CD4-positive, alpha-beta T cell (primary cell): ENCODE results near the gene ABCC4. TPM values are rescaled to one million over a fixed set of nuclear protein-coding genes. Genes with fewer than 3 reads are reported as not detected.

Source experiments
- ATAC-seq: fragments of 200-7000 bp; cut with Tn5 transposase; one replicate; pipeline ENCODE4 v1.10.0; 2022; ENCODE audit warnings: mild to moderate bottlenecking; ENCODE audit not compliant: poor library complexity
- CTCF ChIA-PET: fragments of 350-600 bp; sonication (Branson Sonifier 250); formaldehyde crosslinking; loops from one replicate; lab custom pipeline; 2021; ENCODE audit warnings: antibody characterized with exemption, inconsistent platforms; lab: Charles Lee
- POLR2A ChIA-PET: fragments of 350-600 bp; sonication (Branson Sonifier 250); formaldehyde crosslinking; loops from one replicate; lab custom pipeline; 2021; ENCODE audit warnings: antibody characterized with exemption, inconsistent platforms; lab: Charles Lee
- DNase-seq, 14 experiments: peaks; one replicate each; pipeline ENCODE4 v3.0.0-alpha.2; 2013 to 2020; ENCODE audit warnings: mixed read lengths in 2 of 14
- H3K27ac ChIP-seq, 2 donors: one replicate each; pipeline versions ENCODE4 v1.5.1 to v1.7.0; 2013; ENCODE audit warnings: low read length in 2 of 2, low read depth in 1 of 2, mild to moderate bottlenecking in 1 of 2
- H3K27me3 ChIP-seq, 2 experiments: 1 replicate in 1 of 2; 2 replicates in 1 of 2; pipeline versions ENCODE4 v1.6.1 to v1.7.0; 2013; ENCODE audit warnings: low read length in 2 of 2, control low read depth in 1 of 2, mild to moderate bottlenecking in 1 of 2, moderate library complexity in 1 of 2; ENCODE audit not compliant: insufficient read depth in 2 of 2, control insufficient read depth in 1 of 2
- H3K36me3 ChIP-seq: one replicate; pipeline ENCODE4 v1.6.1; 2013; ENCODE audit warnings: low read length, control low read depth; ENCODE audit not compliant: insufficient read depth
- H3K4me1 ChIP-seq: one replicate; pipeline ENCODE4 v1.6.1; 2013; ENCODE audit warnings: low read length, control low read depth; ENCODE audit not compliant: insufficient read depth
- H3K4me3 ChIP-seq: one replicate; pipeline ENCODE4 v1.5.1; 2013; ENCODE audit warnings: mild to moderate bottlenecking, low read length, moderate library complexity
- H3K9me3 ChIP-seq, 2 experiments: 1 replicate in 1 of 2; 2 replicates in 1 of 2; pipeline versions ENCODE4 v1.6.1 to v1.7.0; 2013; ENCODE audit warnings: low read length in 2 of 2, mild to moderate bottlenecking in 2 of 2, control low read depth in 1 of 2, moderate library complexity in 1 of 2; ENCODE audit not compliant: control insufficient read depth in 1 of 2, insufficient read depth in 1 of 2
- H3K27ac Mint-ChIP-seq: one replicate; pipeline ENCODE4 v1.8.0; 2020; ENCODE audit warnings: mixed read lengths
- H3K27me3 Mint-ChIP-seq: one replicate; pipeline ENCODE4 v1.8.0; 2021; ENCODE audit warnings: mixed read lengths
- H3K36me3 Mint-ChIP-seq: one replicate; pipeline ENCODE4 v1.8.0; 2021; ENCODE audit warnings: low read depth, mixed read lengths
- H3K4me1 Mint-ChIP-seq: one replicate; pipeline ENCODE4 v1.8.0; 2021; ENCODE audit warnings: low read depth, mixed read lengths
- H3K4me3 Mint-ChIP-seq: one replicate; pipeline ENCODE4 v1.8.0; 2020; ENCODE audit warnings: mild to moderate bottlenecking, mixed read lengths
- H3K9me3 Mint-ChIP-seq: one replicate; pipeline ENCODE4 v1.8.0; 2020; ENCODE audit warnings: mixed read lengths
- CTCF ChIP-seq: fragments of 200-600 bp; IDR thresholded peaks from one replicate; pipeline ENCODE4 v1.8.0; 2022; ENCODE audit warnings: antibody characterized with exemption, mild to moderate bottlenecking
- intact Hi-C, 2 experiments: fragments of 100-400 bp; cut with DNase I in 1 of 2; cut with micrococcal nuclease in 1 of 2; formaldehyde crosslinking; loops; one replicate each; pipeline versions ENCODE4 v1.15.1 to v1.9.0; 2023 to 2025; cut with DNase I, micrococcal nuclease
- total RNA-seq, 174 experiments: library from RNA in 2 of 174; stranded (reverse) in 2 of 174; gene quantifications; one replicate each; pipeline ENCODE4 v1.2.3 and lab custom pipeline; 2021 to 2026

The ABCC4 gene
- total RNA-seq, 2 experiments from 2014 or later: 4.0 to 4.4 TPM

GRCh38 chr13:95112883-95113282 lies 188.4 kb downstream of the ABCC4 start:
- no peaks in the 10 kb centered on the region for H3K4me1 ChIP-seq
- peaks cover 16% of the 10 kb centered on the region for H3K36me3 ChIP-seq
- POLR2A ChIA-PET: no interaction called here
- no peaks in the 10 kb centered on the region for H3K9me3 ChIP-seq
- Mint-ChIP-seq H3K9me3 (no peaks in the 10 kb centered on the region), H3K4me1 (no peaks in the 10 kb centered on the region), H3K27me3 (no peaks in the 10 kb centered on the region), H3K36me3 (peaks cover 34% of the 10 kb centered on the region), H3K27ac (no peak overlapping the region), H3K4me3 (no peak overlapping the region)
- H3K27me3 ChIP-seq: no peaks in the 10 kb centered on the region
- intact Hi-C loops: no loop called here
- TF ChIP-seq CTCF: no peak
- CTCF ChIA-PET: no interaction called here
- DNase-seq: no peak
- ATAC-seq: no peak
- H3K4me3 ChIP-seq: no peak overlapping the region
- H3K27ac ChIP-seq: no peak overlapping the region

GRCh38 chr13:95111608-95112007 lies 189.6 kb downstream of the ABCC4 start:
- H3K9me3 ChIP-seq: no peaks in the 10 kb centered on the region
- H3K9me3 Mint-ChIP-seq: no peaks in the 10 kb centered on the region
- no peak for TF ChIP-seq CTCF
- H3K36me3 ChIP-seq: peaks cover 16% of the 10 kb centered on the region
- H3K36me3 Mint-ChIP-seq: peaks cover 40% of the 10 kb centered on the region
- intact Hi-C loops: no loop called here
- no peaks in the 10 kb centered on the region for H3K4me1 ChIP-seq
- no peaks in the 10 kb centered on the region for H3K4me1 Mint-ChIP-seq
- CTCF ChIA-PET: no interaction called here
- H3K27me3 Mint-ChIP-seq: no peaks in the 10 kb centered on the region
- ATAC-seq (no peak), DNase-seq (no peak)
- no peak overlapping the region for H3K4me3 Mint-ChIP-seq
- no peaks in the 10 kb centered on the region for H3K27me3 ChIP-seq
- no peak overlapping the region for H3K4me3 ChIP-seq
- H3K27ac ChIP-seq: no peak overlapping the region
- POLR2A ChIA-PET: no interaction called here
- H3K27ac Mint-ChIP-seq: no peak overlapping the region

- Histone ChIP-seq H3K27me3 (no peaks in the 10 kb centered on the region), H3K9me3 (no peaks in the 10 kb centered on the region), H3K4me1 (no peaks in the 10 kb centered on the region), H3K36me3 (no peaks in the 10 kb centered on the region), H3K27ac (no peak overlapping the region), H3K4me3 (no peak overlapping the region)
- ATAC-seq (no peak), DNase-seq (no peak)
- ChIA-PET CTCF (no interaction called here), POLR2A (no interaction called here)
- no peaks in the 10 kb centered on the region for H3K9me3 Mint-ChIP-seq
- no peak for TF ChIP-seq CTCF
- no peaks in the 10 kb centered on the region for H3K4me1 Mint-ChIP-seq
- H3K36me3 Mint-ChIP-seq: peaks cover 58% of the 10 kb centered on the region
- H3K27me3 Mint-ChIP-seq: no peaks in the 10 kb centered on the region
- intact Hi-C loops: no loop called here
- no peak overlapping the region for H3K4me3 Mint-ChIP-seq
- H3K27ac Mint-ChIP-seq: no peak overlapping the region
Observed at GRCh38 chr13:95106562-95106961, 194.7 kb downstream of the ABCC4 start.
